DND-41 (cell line): ENCODE measurements around the gene HADHA.

Experiments
- ATAC-seq: fragments of 200-7000 bp; cut with Tn5 transposase; 3 replicates; pipeline ENCODE4 v1.9.1; 2021; ENCODE audit warnings: low read depth; ENCODE audit not compliant: insufficient read depth
- DNase-seq: peaks from one replicate; pipeline ENCODE4 v3.0.0-alpha.2; 2020
- H2AFZ ChIP-seq: 2 replicates; pipeline ENCODE4 v1.6.0; 2012; ENCODE audit warnings: low read depth, low read length
- H3K27ac ChIP-seq: 2 replicates; pipeline ENCODE4 v1.5.1; 2012; ENCODE audit warnings: low read length, inconsistent platforms
- H3K27me3 ChIP-seq: fragments of 200-600 bp; sonication (generic); 2 replicates; pipeline ENCODE4 v1.6.0; 2012; ENCODE audit warnings: low read length, mild to moderate bottlenecking, inconsistent platforms; ENCODE audit not compliant: insufficient read depth, poor library complexity
- H3K36me3 ChIP-seq: 2 replicates; pipeline ENCODE4 v1.5.1; 2012; ENCODE audit warnings: low read length, inconsistent platforms; ENCODE audit not compliant: insufficient read depth
- H3K4me1 ChIP-seq: 2 replicates; pipeline ENCODE4 v1.5.1; 2012; ENCODE audit warnings: mild to moderate bottlenecking, low read length; ENCODE audit not compliant: insufficient read depth
- H3K4me2 ChIP-seq: 2 replicates; pipeline ENCODE4 v1.6.0; 2012; ENCODE audit warnings: mild to moderate bottlenecking, moderate library complexity, low read length, inconsistent platforms; ENCODE audit not compliant: insufficient read depth
- H3K4me3 ChIP-seq, 2 experiments: fragments of 200-600 bp in 1 of 2; shearing (Covaris generic) in 1 of 2; 2 replicates each; pipeline ENCODE4 v1.5.1; 2012 to 2016; ENCODE audit warnings: inconsistent platforms in 2 of 2, low read length in 2 of 2, mild to moderate bottlenecking in 2 of 2, low read depth in 1 of 2, moderate library complexity in 1 of 2
- H3K79me2 ChIP-seq: 2 replicates; pipeline ENCODE4 v1.6.0; 2012; ENCODE audit warnings: low read length, inconsistent platforms; ENCODE audit not compliant: insufficient read depth
- H3K9ac ChIP-seq: 2 replicates; pipeline ENCODE4 v1.6.0; 2012; ENCODE audit warnings: low read depth, mild to moderate bottlenecking, inconsistent platforms, low read length, moderate library complexity
- H3K9me3 ChIP-seq: 2 replicates; pipeline ENCODE4 v1.5.1; 2012; ENCODE audit warnings: low read length, moderate library complexity, mild to moderate bottlenecking, inconsistent platforms; ENCODE audit not compliant: insufficient read depth, severe bottlenecking
- H4K20me1 ChIP-seq: 2 replicates; pipeline ENCODE4 v1.6.0; 2012; ENCODE audit warnings: low read length; ENCODE audit not compliant: insufficient read depth
- CTCF ChIP-seq: IDR thresholded peaks from 2 replicates; pipeline ENCODE4 v1.5.1; 2012; ENCODE audit warnings: borderline replicate concordance, low read length, moderate library complexity, mild to moderate bottlenecking; ENCODE audit not compliant: poor library complexity, severe bottlenecking; ENCODE audit errors: extremely low read depth
- EZH2 ChIP-seq: IDR thresholded peaks from 3 replicates; pipeline ENCODE4 v1.6.1; 2012; ENCODE audit warnings: borderline replicate concordance, low read depth, mild to moderate bottlenecking, moderate library complexity, low read length, inconsistent platforms; ENCODE audit not compliant: severe bottlenecking

Gene HADHA

GRCh38 chr2:26165403-26165802, 79.0 kb downstream of the HADHA start:
- TF ChIP-seq CTCF (no peak), EZH2 (no peak)
- no peaks in the 10 kb centered on the region for H3K27me3 ChIP-seq
- H3K4me1 ChIP-seq, result no peaks in the 10 kb centered on the region
- ATAC-seq (no peak), DNase-seq (no peak)
- no peak overlapping the region for H3K4me2 ChIP-seq
- no peaks in the 10 kb centered on the region for H3K36me3 ChIP-seq
- H3K4me3 ChIP-seq, result no peak overlapping the region
- no peaks in the 10 kb centered on the region for H4K20me1 ChIP-seq
- H2AFZ ChIP-seq, result no peak overlapping the region
- no peaks in the 10 kb centered on the region for H3K9me3 ChIP-seq
- no peak overlapping the region for H3K9ac ChIP-seq
- H3K79me2 ChIP-seq, result no peaks in the 10 kb centered on the region
- H3K27ac ChIP-seq, result no peak overlapping the region

GRCh38 chr2:26164641-26165211, 79.7 kb downstream of the HADHA start:
- no peak for ATAC-seq
- TF ChIP-seq CTCF (no peak), EZH2 (no peak)
- no peaks in the 10 kb centered on the region for H3K9me3 ChIP-seq
- no peaks in the 10 kb centered on the region for H3K79me2 ChIP-seq
- H3K27me3 ChIP-seq, result no peaks in the 10 kb centered on the region
- H3K9ac ChIP-seq, result no peak overlapping the region
- H3K36me3 ChIP-seq, result no peaks in the 10 kb centered on the region
- no peaks in the 10 kb centered on the region for H4K20me1 ChIP-seq
- H2AFZ ChIP-seq, result no peak overlapping the region
- no peak for DNase-seq
- H3K4me1 ChIP-seq, result no peaks in the 10 kb centered on the region
- no peak overlapping the region for H3K4me3 ChIP-seq
- no peak overlapping the region for H3K27ac ChIP-seq
- no peak overlapping the region for H3K4me2 ChIP-seq

DNA sequence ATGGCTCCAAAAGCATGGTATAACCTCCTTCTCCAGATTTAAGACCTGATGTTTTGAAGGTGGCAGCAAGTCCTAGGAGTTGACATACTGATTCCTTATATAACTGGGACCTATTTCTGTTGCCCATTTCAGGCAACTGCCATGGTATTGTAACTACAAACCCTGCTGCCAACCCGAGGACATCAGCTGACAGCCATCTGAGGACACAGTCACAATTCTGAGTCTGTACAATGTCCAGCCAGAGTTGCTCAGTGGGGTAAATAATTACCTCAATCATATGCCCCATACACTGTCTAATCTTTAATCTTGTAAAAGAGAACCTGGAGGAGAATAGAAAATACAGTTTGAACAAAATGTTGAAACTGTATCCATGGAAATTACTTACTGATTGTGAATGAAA, 80.2 kb downstream of the HADHA start:
- Histone ChIP-seq H3K4me1 (no peaks in the 10 kb centered on the region), H3K27ac (no peak overlapping the region), H3K36me3 (no peaks in the 10 kb centered on the region), H4K20me1 (no peaks in the 10 kb centered on the region), H3K27me3 (no peaks in the 10 kb centered on the region), H3K9ac (no peak overlapping the region), H3K4me3 (no peak overlapping the region), H3K9me3 (no peaks in the 10 kb centered on the region), H3K79me2 (no peaks in the 10 kb centered on the region), H3K4me2 (no peak overlapping the region), H2AFZ (no peak overlapping the region)
- no peak for ATAC-seq
- TF ChIP-seq EZH2 (no peak), CTCF (no peak)
- DNase-seq, result no peak

GRCh38 chr2:26162963-26163362, 81.5 kb downstream of the HADHA start:
- ATAC-seq (no peak), DNase-seq (no peak)
- H4K20me1 ChIP-seq, result no peaks in the 10 kb centered on the region

More at GRCh38 chr2:26162963-26163362, 81.5 kb downstream of the HADHA start:
- H2AFZ ChIP-seq, result no peak overlapping the region
- no peaks in the 10 kb centered on the region for H3K9me3 ChIP-seq
- H3K4me2 ChIP-seq, result no peak overlapping the region
- no peaks in the 10 kb centered on the region for H3K36me3 ChIP-seq
- TF ChIP-seq CTCF (no peak), EZH2 (no peak)
- H3K4me3 ChIP-seq, result no peak overlapping the region
- H3K79me2 ChIP-seq, result no peaks in the 10 kb centered on the region
- no peaks in the 10 kb centered on the region for H3K4me1 ChIP-seq
- H3K9ac ChIP-seq, result no peak overlapping the region
- H3K27ac ChIP-seq, result no peak overlapping the region
- H3K27me3 ChIP-seq, result no peaks in the 10 kb centered on the region
